DOHH2 (cell line): ENCODE data around the gene MB21D2.

Source experiments
- EZH2phosphoT487 ChIP-seq: fragments of 200-600 bp; sonication (generic); IDR thresholded peaks from 2 replicates; pipeline ENCODE4 v1.6.1; 2017; ENCODE audit warnings: borderline replicate concordance, mild to moderate bottlenecking, antibody characterized with exemption, low read length, moderate library complexity, mixed read lengths
- TF ChIP-seq, protein P1 (sequence below): fragments of 200-600 bp; sonication (generic); IDR thresholded peaks from one replicate; pipeline ENCODE4 v1.5.1; 2014; ENCODE audit warnings: antibody characterized with exemption, mild to moderate bottlenecking, low read depth, low read length; ENCODE audit not compliant: poor library complexity, severe bottlenecking

DNA sequence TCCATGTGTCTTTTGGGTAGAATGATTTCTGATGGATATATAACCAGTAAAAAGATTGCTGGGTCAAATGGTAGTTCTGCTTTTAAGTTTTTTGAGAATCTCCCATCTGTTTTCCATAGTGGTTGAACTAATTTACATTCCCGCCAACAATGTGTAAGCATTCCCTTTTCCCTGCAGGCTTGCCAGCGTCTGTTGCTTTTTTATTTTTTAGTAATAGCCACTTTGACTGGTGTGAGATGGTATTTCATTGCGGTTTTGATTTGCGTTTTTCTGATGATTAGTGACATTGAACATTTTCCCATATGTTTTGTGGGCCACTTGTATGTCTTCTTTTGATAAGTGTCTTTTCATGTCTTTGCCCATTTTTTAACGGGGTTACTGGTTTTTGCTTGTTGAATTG lies 36.3 kb upstream of the MB21D2 start:
- TF ChIP-seq, protein P1, sequence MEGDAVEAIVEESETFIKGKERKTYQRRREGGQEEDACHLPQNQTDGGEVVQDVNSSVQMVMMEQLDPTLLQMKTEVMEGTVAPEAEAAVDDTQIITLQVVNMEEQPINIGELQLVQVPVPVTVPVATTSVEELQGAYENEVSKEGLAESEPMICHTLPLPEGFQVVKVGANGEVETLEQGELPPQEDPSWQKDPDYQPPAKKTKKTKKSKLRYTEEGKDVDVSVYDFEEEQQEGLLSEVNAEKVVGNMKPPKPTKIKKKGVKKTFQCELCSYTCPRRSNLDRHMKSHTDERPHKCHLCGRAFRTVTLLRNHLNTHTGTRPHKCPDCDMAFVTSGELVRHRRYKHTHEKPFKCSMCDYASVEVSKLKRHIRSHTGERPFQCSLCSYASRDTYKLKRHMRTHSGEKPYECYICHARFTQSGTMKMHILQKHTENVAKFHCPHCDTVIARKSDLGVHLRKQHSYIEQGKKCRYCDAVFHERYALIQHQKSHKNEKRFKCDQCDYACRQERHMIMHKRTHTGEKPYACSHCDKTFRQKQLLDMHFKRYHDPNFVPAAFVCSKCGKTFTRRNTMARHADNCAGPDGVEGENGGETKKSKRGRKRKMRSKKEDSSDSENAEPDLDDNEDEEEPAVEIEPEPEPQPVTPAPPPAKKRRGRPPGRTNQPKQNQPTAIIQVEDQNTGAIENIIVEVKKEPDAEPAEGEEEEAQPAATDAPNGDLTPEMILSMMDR = no peak
- TF ChIP-seq EZH2phosphoT487 = no peak
